GM19238 (cell line): ENCODE measurements around the gene GYPB.
"Not testable (repeated sequence)": the region's sequence is repeated elsewhere in the genome, so short reads cannot be mapped to it uniquely, and the experiment has no call there.

Experiments used
- DNase-seq: peaks from one replicate; pipeline ENCODE4 v3.0.0; 2011; ENCODE audit warnings: low spot score; ENCODE audit not compliant: insufficient read length

Gene GYPB

GRCh38 chr4:144014808-144015207 lies 4.4 kb downstream of the GYPB start:
- no peak for DNase-seq

GRCh38 chr4:144008602-144009001 lies 10.6 kb downstream of the GYPB start:
- DNase-seq: not testable (repeated sequence)

- not testable (repeated sequence) for DNase-seq
These were observed 11.2 kb downstream of the GYPB start for GRCh38 chr4:144007960-144008359.

- DNase-seq: not testable (repeated sequence)
These were observed 12.9 kb downstream of the GYPB start for GRCh38 chr4:144006200-144006803.

- not testable (repeated sequence) for DNase-seq
These were observed 13.6 kb downstream of the GYPB start for GRCh38 chr4:144005558-144005953.

- DNase-seq: not testable (repeated sequence)
These were observed 14.2 kb downstream of the GYPB start for GRCh38 chr4:144004868-144005557.

GRCh38 chr4:144003890-144004265 lies 15.3 kb downstream of the GYPB start:
- not testable (repeated sequence) for DNase-seq

GRCh38 chr4:144003205-144003889 lies 15.8 kb downstream of the GYPB start:
- not testable (repeated sequence) for DNase-seq

GRCh38 chr4:144000331-144000995 lies 18.7 kb downstream of the GYPB start:
- not testable (repeated sequence) for DNase-seq

GRCh38 chr4:143996193-143996592 lies 23.0 kb downstream of the GYPB start:
- DNase-seq: not testable (repeated sequence)

- not testable (repeated sequence) for DNase-seq
These were observed 27.4 kb downstream of the GYPB start for GRCh38 chr4:143991761-143992160.

- not testable (repeated sequence) for DNase-seq
These were observed 28.5 kb downstream of the GYPB start for GRCh38 chr4:143990717-143991116.

GRCh38 chr4:143986180-143986579 lies 33.0 kb downstream of the GYPB start:
- DNase-seq: no peak

GRCh38 chr4:143980776-143981175 lies 38.4 kb downstream of the GYPB start:
- not testable (repeated sequence) for DNase-seq

- not testable (repeated sequence) for DNase-seq
These were observed 43.7 kb downstream of the GYPB start for GRCh38 chr4:143975527-143975926.

- not testable (repeated sequence) for DNase-seq
These were observed 45.2 kb downstream of the GYPB start for GRCh38 chr4:143974021-143974420.

- DNase-seq: no peak
These were observed 58.1 kb downstream of the GYPB start for GRCh38 chr4:143961075-143961474.

GRCh38 chr4:143955306-143955705 lies 63.9 kb downstream of the GYPB start:
- DNase-seq: not testable (repeated sequence)

- DNase-seq: not testable (repeated sequence)
These were observed 67.7 kb downstream of the GYPB start for GRCh38 chr4:143951458-143951972.

- not testable (repeated sequence) for DNase-seq
These were observed 68.2 kb downstream of the GYPB start for GRCh38 chr4:143950967-143951366.

GRCh38 chr4:143950185-143950584 lies 69.0 kb downstream of the GYPB start:
- not testable (repeated sequence) for DNase-seq
